ENCODE data around the gene SLC12A9.

Gene SLC12A9

GRCh38 chr7:100885440-100886141 lies 33.1 kb downstream of the SLC12A9 start:
- no peak for DNase-seq (ENCODE audit: low read depth)
- no peak for TF ChIP-seq CTCF (conservative IDR thresholded peaks at IDR 0.05; ENCODE audit: low read length)
- H3K4me3 ChIP-seq (ENCODE audit: low read length) = no peak overlapping the region

GRCh38 chr7:100886142-100886935 lies 33.8 kb downstream of the SLC12A9 start:
- TF ChIP-seq CTCF (conservative IDR thresholded peaks at IDR 0.05; ENCODE audit: low read length) = no peak
- no peak overlapping the region for H3K4me3 ChIP-seq (ENCODE audit: low read length)
- no peak for DNase-seq (ENCODE audit: low read depth)

GRCh38 chr7:100886936-100887515 lies 34.5 kb downstream of the SLC12A9 start:
- DNase-seq (ENCODE audit: low read depth) = no peak
- H3K4me3 ChIP-seq (ENCODE audit: low read length) = no peak overlapping the region
- TF ChIP-seq CTCF (conservative IDR thresholded peaks at IDR 0.05; ENCODE audit: low read length) = no peak

GRCh38 chr7:100887516-100888290 lies 35.2 kb downstream of the SLC12A9 start:
- DNase-seq (ENCODE audit: low read depth) = no peak
- TF ChIP-seq CTCF (conservative IDR thresholded peaks at IDR 0.05; ENCODE audit: low read length) = no peak
- peak overlapping the region; percentile 74 for H3K4me3 ChIP-seq (ENCODE audit: low read length)

GRCh38 chr7:100888291-100888987 lies 35.9 kb downstream of the SLC12A9 start:
- no peak for TF ChIP-seq CTCF (conservative IDR thresholded peaks at IDR 0.05; ENCODE audit: low read length)
- DNase-seq (ENCODE audit: low read depth) = no peak
- H3K4me3 ChIP-seq (ENCODE audit: low read length) = peak overlapping the region; percentile 74

- no peak for DNase-seq (ENCODE audit: low read depth)
- no peak for TF ChIP-seq CTCF (conservative IDR thresholded peaks at IDR 0.05; ENCODE audit: low read length)
- peak within 1 kb of the TSS; percentile 74 for H3K4me3 ChIP-seq (ENCODE audit: low read length)
Measured at GRCh38 chr7:100888988-100889750, 36.7 kb downstream of the SLC12A9 start, which contains the start of gene UFSP1. Gene UFSP1, minus strand, starts transcription at chr7:100889715. Its CDS starts 444 bp downstream, at chr7:100889271.
